ENCODE data around the gene PCDH9. TPM values are rescaled to one million over a fixed set of nuclear protein-coding genes. Genes with fewer than 3 reads are reported as not detected.
"Not testable (repeated sequence)": the region's sequence is repeated elsewhere in the genome, so short reads cannot be mapped to it uniquely, and the experiment has no call there.

PCDH9 gene
- total and polyA plus RNA-seq, 2 experiments from 2014 or later, result 0.56 to 0.76 TPM

GRCh38 chr13:66895780-66896179, 334.4 kb downstream of the PCDH9 start:
- Histone ChIP-seq H3F3A (ENCODE audit: insufficient read depth) (no peaks in the 10 kb centered on the region), H3K27me3 (replicated peaks; ENCODE audit: insufficient read depth) (no peaks in the 10 kb centered on the region), H3K9me3 (ENCODE audit: low read depth) (no peaks in the 10 kb centered on the region), H2AFZ (no peak overlapping the region), H3K9ac (no peak overlapping the region), H3K4me3 (no peak overlapping the region), H4K20me1 (ENCODE audit: insufficient read depth) (no peaks in the 10 kb centered on the region), H3K27ac (no peak overlapping the region), H3K79me2 (ENCODE audit: insufficient read depth) (no peaks in the 10 kb centered on the region), H3K9me2 (ENCODE audit: insufficient read depth) (no peaks in the 10 kb centered on the region), H3K4me1 (ENCODE audit: insufficient read depth) (no peaks in the 10 kb centered on the region), H3K4me2 (ENCODE audit: unreplicated experiment) (no peak overlapping the region), H3K36me3 (ENCODE audit: low read depth) (no peaks in the 10 kb centered on the region)
- WGBS, 2 experiments (ENCODE audit: low coverage in 1 of 2, low lambda C conversion rate in 2 of 2, missing lambda C conversion rate in 2 of 2), result 4 to 5% methylated on average over 5 of the region's 5 CpGs
- DNase-seq, result no peak
- no peak for TF ChIP-seq EZH2phosphoT487 (IDR thresholded peaks at IDR 0.05; ENCODE audit: insufficient read depth, low read depth)
- TF ChIP-seq EZH2 (IDR thresholded peaks at IDR 0.05; ENCODE audit: insufficient read depth, poor library complexity, severe bottlenecking), result no peak
- in situ Hi-C loops (cut with MboI), result no loop called here

- Histone ChIP-seq H3K27me3 (replicated peaks; ENCODE audit: insufficient read depth) (no peaks in the 10 kb centered on the region), H3K4me2 (ENCODE audit: unreplicated experiment) (no peak overlapping the region), H3K9me3 (ENCODE audit: low read depth) (no peaks in the 10 kb centered on the region), H3K9me2 (ENCODE audit: insufficient read depth) (no peaks in the 10 kb centered on the region), H4K20me1 (ENCODE audit: insufficient read depth) (no peaks in the 10 kb centered on the region), H3F3A (ENCODE audit: insufficient read depth) (no peaks in the 10 kb centered on the region), H3K36me3 (ENCODE audit: low read depth) (no peaks in the 10 kb centered on the region), H3K4me1 (ENCODE audit: insufficient read depth) (no peaks in the 10 kb centered on the region), H2AFZ (no peak overlapping the region), H3K9ac (no peak overlapping the region), H3K4me3 (no peak overlapping the region), H3K79me2 (ENCODE audit: insufficient read depth) (no peaks in the 10 kb centered on the region), H3K27ac (no peak overlapping the region)
- TF ChIP-seq EZH2phosphoT487 (IDR thresholded peaks at IDR 0.05; ENCODE audit: insufficient read depth, low read depth) (no peak), EZH2 (IDR thresholded peaks at IDR 0.05; ENCODE audit: insufficient read depth, poor library complexity, severe bottlenecking) (no peak)
- no peak for DNase-seq
- 17 to 19% methylated on average over 3 of the region's 3 CpGs for WGBS, 2 experiments (ENCODE audit: low coverage in 1 of 2, low lambda C conversion rate in 2 of 2, missing lambda C conversion rate in 2 of 2)
- in situ Hi-C loops (cut with MboI), result no loop called here
Measured at GRCh38 chr13:66895320-66895719, 334.8 kb downstream of the PCDH9 start.

GRCh38 chr13:66888698-66889097, 341.4 kb downstream of the PCDH9 start:
- no peaks in the 10 kb centered on the region for H3K36me3 ChIP-seq (ENCODE audit: low read depth)
- no peak overlapping the region for H3K9ac ChIP-seq
- no peaks in the 10 kb centered on the region for H3K9me2 ChIP-seq (ENCODE audit: insufficient read depth)
- H2AFZ ChIP-seq, result no peak overlapping the region
- H3K27me3 ChIP-seq (replicated peaks; ENCODE audit: insufficient read depth), result no peaks in the 10 kb centered on the region
- no peak overlapping the region for H3K27ac ChIP-seq
- no peak overlapping the region for H3K4me3 ChIP-seq
- no peaks in the 10 kb centered on the region for H3K79me2 ChIP-seq (ENCODE audit: insufficient read depth)
- WGBS, 2 experiments (ENCODE audit: low coverage in 1 of 2, low lambda C conversion rate in 2 of 2, missing lambda C conversion rate in 2 of 2), result 21 to 30% methylated on average over 1 of the region's 1 CpG
- in situ Hi-C loops (cut with MboI), result no loop called here
- no peaks in the 10 kb centered on the region for H3K9me3 ChIP-seq (ENCODE audit: low read depth)
- no peaks in the 10 kb centered on the region for H3F3A ChIP-seq (ENCODE audit: insufficient read depth)
- DNase-seq, result no peak
- no peaks in the 10 kb centered on the region for H3K4me1 ChIP-seq (ENCODE audit: insufficient read depth)
- H3K4me2 ChIP-seq (ENCODE audit: unreplicated experiment), result no peak overlapping the region
- no peak for TF ChIP-seq EZH2 (IDR thresholded peaks at IDR 0.05; ENCODE audit: insufficient read depth, poor library complexity, severe bottlenecking)
- TF ChIP-seq EZH2phosphoT487 (IDR thresholded peaks at IDR 0.05; ENCODE audit: insufficient read depth, low read depth), result no peak
- no peaks in the 10 kb centered on the region for H4K20me1 ChIP-seq (ENCODE audit: insufficient read depth)

- no peaks in the 10 kb centered on the region for H4K20me1 ChIP-seq (ENCODE audit: insufficient read depth)
- H3K9ac ChIP-seq, result no peak overlapping the region
- H3F3A ChIP-seq (ENCODE audit: insufficient read depth), result no peaks in the 10 kb centered on the region
- H3K9me3 ChIP-seq (ENCODE audit: low read depth), result no peaks in the 10 kb centered on the region
- in situ Hi-C loops (cut with MboI), result no loop called here
- no peaks in the 10 kb centered on the region for H3K27me3 ChIP-seq (replicated peaks; ENCODE audit: insufficient read depth)
- DNase-seq, result no peak
- H3K36me3 ChIP-seq (ENCODE audit: low read depth), result no peaks in the 10 kb centered on the region
- H3K4me1 ChIP-seq (ENCODE audit: insufficient read depth), result no peaks in the 10 kb centered on the region
- 12 to 13% methylated on average over 5 of the region's 5 CpGs for WGBS, 2 experiments (ENCODE audit: low coverage in 1 of 2, low lambda C conversion rate in 2 of 2, missing lambda C conversion rate in 2 of 2)
- TF ChIP-seq EZH2phosphoT487 (IDR thresholded peaks at IDR 0.05; ENCODE audit: insufficient read depth, low read depth), result no peak
- no peak for TF ChIP-seq EZH2 (IDR thresholded peaks at IDR 0.05; ENCODE audit: insufficient read depth, poor library complexity, severe bottlenecking)
- no peak overlapping the region for H3K4me2 ChIP-seq (ENCODE audit: unreplicated experiment)
- no peak overlapping the region for H2AFZ ChIP-seq
- no peaks in the 10 kb centered on the region for H3K9me2 ChIP-seq (ENCODE audit: insufficient read depth)
- no peak overlapping the region for H3K4me3 ChIP-seq
- no peaks in the 10 kb centered on the region for H3K79me2 ChIP-seq (ENCODE audit: insufficient read depth)
- H3K27ac ChIP-seq, result no peak overlapping the region
Measured at GRCh38 chr13:66887088-66887487, 343.0 kb downstream of the PCDH9 start.

- Histone ChIP-seq H3K36me3 (ENCODE audit: low read depth) (no peaks in the 10 kb centered on the region), H3K4me2 (ENCODE audit: unreplicated experiment) (no peak overlapping the region), H3K79me2 (ENCODE audit: insufficient read depth) (no peaks in the 10 kb centered on the region), H4K20me1 (ENCODE audit: insufficient read depth) (no peaks in the 10 kb centered on the region), H3K9ac (no peak overlapping the region), H3K9me2 (ENCODE audit: insufficient read depth) (no peaks in the 10 kb centered on the region), H3K27me3 (replicated peaks; ENCODE audit: insufficient read depth) (no peaks in the 10 kb centered on the region), H3F3A (ENCODE audit: insufficient read depth) (no peaks in the 10 kb centered on the region), H3K4me1 (ENCODE audit: insufficient read depth) (no peaks in the 10 kb centered on the region), H3K4me3 (no peak overlapping the region), H2AFZ (no peak overlapping the region), H3K27ac (no peak overlapping the region), H3K9me3 (ENCODE audit: low read depth) (no peaks in the 10 kb centered on the region)
- DNase-seq, result no peak
- TF ChIP-seq EZH2phosphoT487 (IDR thresholded peaks at IDR 0.05; ENCODE audit: insufficient read depth, low read depth) (no peak), EZH2 (IDR thresholded peaks at IDR 0.05; ENCODE audit: insufficient read depth, poor library complexity, severe bottlenecking) (no peak)
- 10 to 11% methylated on average over 4 of the region's 4 CpGs for WGBS, 2 experiments (ENCODE audit: low coverage in 1 of 2, low lambda C conversion rate in 2 of 2, missing lambda C conversion rate in 2 of 2)
- in situ Hi-C loops (cut with MboI), result no loop called here
Measured at GRCh38 chr13:66886264-66886663, 343.9 kb downstream of the PCDH9 start.

GRCh38 chr13:66881170-66881569, 349.0 kb downstream of the PCDH9 start:
- H3K9me3 ChIP-seq (ENCODE audit: low read depth); H4K20me1 ChIP-seq (ENCODE audit: insufficient read depth); DNase-seq; in situ Hi-C loops (cut with MboI); H3K27ac ChIP-seq; H3K27me3 ChIP-seq (replicated peaks; ENCODE audit: insufficient read depth); H3K4me1 ChIP-seq (ENCODE audit: insufficient read depth); H3K36me3 ChIP-seq (ENCODE audit: low read depth); H2AFZ ChIP-seq; H3K79me2 ChIP-seq (ENCODE audit: insufficient read depth); H3F3A ChIP-seq (ENCODE audit: insufficient read depth); H3K9me2 ChIP-seq (ENCODE audit: insufficient read depth); H3K9ac ChIP-seq; H3K4me3 ChIP-seq; H3K4me2 ChIP-seq (ENCODE audit: unreplicated experiment): not testable (repeated sequence)
- 20 to 37% methylated on average over 2 of the region's 2 CpGs for WGBS, 2 experiments (ENCODE audit: low coverage in 1 of 2, low lambda C conversion rate in 2 of 2, missing lambda C conversion rate in 2 of 2)
